ENCODE data around the gene ZNRF3.

DNA sequence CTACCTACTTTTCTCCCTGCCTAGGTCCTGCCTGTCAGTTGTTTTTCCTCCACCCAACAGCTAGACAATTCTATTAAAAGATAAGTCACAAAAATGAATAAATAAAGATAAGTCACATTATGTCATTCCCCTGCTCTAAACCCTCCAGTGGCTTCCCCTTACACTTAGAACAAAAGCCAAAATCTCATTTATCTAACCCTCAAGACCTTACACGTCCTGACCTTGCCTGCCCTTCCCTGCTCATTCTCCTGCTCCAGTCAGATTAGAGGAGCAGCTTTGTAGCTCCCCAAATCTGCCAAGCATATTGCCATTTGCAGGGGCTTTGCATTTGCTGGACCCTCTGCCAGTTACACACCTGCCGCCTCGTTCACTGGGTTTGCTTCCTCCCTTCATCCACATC lies 206.1 kb downstream of the ZNRF3 start:
- TF ChIP-seq, protein P1, sequence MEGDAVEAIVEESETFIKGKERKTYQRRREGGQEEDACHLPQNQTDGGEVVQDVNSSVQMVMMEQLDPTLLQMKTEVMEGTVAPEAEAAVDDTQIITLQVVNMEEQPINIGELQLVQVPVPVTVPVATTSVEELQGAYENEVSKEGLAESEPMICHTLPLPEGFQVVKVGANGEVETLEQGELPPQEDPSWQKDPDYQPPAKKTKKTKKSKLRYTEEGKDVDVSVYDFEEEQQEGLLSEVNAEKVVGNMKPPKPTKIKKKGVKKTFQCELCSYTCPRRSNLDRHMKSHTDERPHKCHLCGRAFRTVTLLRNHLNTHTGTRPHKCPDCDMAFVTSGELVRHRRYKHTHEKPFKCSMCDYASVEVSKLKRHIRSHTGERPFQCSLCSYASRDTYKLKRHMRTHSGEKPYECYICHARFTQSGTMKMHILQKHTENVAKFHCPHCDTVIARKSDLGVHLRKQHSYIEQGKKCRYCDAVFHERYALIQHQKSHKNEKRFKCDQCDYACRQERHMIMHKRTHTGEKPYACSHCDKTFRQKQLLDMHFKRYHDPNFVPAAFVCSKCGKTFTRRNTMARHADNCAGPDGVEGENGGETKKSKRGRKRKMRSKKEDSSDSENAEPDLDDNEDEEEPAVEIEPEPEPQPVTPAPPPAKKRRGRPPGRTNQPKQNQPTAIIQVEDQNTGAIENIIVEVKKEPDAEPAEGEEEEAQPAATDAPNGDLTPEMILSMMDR (optimal IDR thresholded peaks at IDR 0.05 in 1 of 3, IDR thresholded peaks at IDR 0.05 in 1 of 3, conservative IDR thresholded peaks at IDR 0.05 in 1 of 3; ENCODE audit: extremely low read depth in 1 of 3, insufficient read depth in 2 of 3, low read length in 3 of 3), result no peak
- TF ChIP-seq EZH2 (IDR thresholded peaks at IDR 0.05; ENCODE audit: low read length), result no peak
